K562 (cell line): ENCODE measurements around the gene FAM174C.

ENCODE experiments used
- EZH2 ChIP-seq: IDR thresholded peaks from 2 replicates; pipeline ENCODE4 v1.6.1; 2012; ENCODE audit warnings: low read depth, mild to moderate bottlenecking, inconsistent platforms, low read length, borderline replicate concordance
- MAFK ChIP-seq: IDR thresholded peaks from 2 replicates; pipeline ENCODE4 v1.6.1; 2011; ENCODE audit warnings: low read length, improper control_type of control experiment
- MAX ChIP-seq: sonication (generic); formaldehyde crosslinking; IDR thresholded peaks from 2 replicates; pipeline ENCODE4 v1.9.0; 2022; ENCODE audit warnings: mild to moderate bottlenecking, missing genetic modification reagents

GRCh38 chr19:1261798-1262622 is 13.3 kb upstream of the FAM174C start:
- TF ChIP-seq EZH2 (no peak), MAFK (no peak), MAX (CRISPR knock-in tag) (no peak)
